Hematopoietic multipotent progenitor cell treated with erythropoietin and hydrocortisone succinate and interleukin-3 and kit ligand, for 8 days (in vitro differentiated cells): ENCODE data around the gene ENPP3.
A peak's percentile ranks its signal among the peaks of the same experiment; 100 is the strongest.

Experiments used
- DNase-seq: peaks from one replicate; pipeline ENCODE4 v3.0.0-alpha.2; 2015

Gene ENPP3

DNA sequence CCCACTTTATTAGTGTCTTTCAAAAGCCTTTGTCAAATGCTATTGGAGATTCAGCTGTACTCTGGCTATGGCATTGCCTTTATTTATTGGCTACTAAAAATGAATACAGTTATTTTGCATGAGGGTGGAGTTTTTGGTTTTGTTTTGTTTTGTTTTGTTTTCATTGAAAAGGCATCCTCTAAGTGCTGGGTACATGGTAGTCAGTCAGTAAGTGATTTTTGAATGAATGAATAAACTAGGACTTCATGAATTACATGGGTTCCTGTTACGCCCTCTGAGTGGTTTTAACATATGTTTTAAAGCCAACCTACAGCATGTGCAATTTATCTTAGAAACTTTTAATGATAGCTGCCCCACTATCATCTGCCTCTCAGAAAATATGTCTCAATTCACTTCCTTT lies 131.9 kb downstream of the ENPP3 start:
- no peak for DNase-seq

- no peak for DNase-seq
These were observed 132.5 kb downstream of the ENPP3 start for GRCh38 chr6:131769385-131770141.

DNA sequence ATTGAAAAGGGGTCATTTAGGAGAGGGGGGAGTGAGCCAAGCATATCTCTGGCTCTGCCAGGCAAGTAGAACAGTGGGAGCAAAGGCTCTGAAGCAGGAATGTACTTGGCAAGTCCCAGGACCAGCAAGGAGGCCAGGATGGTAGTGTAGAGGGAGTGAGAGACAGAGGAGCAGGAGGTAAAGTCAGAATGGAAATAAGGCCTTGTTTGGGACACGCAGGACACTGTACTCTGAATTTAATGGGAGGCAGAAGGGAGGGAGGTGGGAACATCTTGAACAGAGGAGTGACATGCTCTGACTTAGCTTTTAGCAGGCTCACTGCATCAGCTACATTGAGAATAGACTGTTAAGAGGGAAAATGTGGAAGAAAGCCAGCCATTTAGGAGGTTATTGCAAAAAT lies 133.7 kb downstream of the ENPP3 start:
- no peak for DNase-seq

- DNase-seq = no peak
These were observed 136.3 kb downstream of the ENPP3 start for GRCh38 chr6:131773284-131773950.

DNA sequence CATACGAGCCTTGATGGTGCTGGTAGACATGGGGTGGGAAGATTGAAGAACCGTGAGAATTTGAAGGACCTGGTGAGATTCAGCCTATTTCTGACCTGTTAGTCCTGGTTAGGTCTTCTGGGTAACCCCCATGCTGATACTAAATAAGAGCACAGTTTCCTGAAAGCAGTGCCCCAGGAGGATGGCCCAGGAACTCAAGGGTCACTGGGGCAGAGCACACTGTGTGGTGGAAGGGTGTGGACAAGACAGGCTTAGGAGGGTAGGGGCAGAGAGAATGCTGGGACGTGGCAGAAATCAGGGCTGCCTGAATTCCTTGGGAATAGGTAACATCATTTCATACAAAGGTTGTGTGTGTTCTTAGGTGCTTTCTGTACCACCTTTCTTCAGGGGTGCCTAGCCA lies 138.8 kb downstream of the ENPP3 start:
- no peak for DNase-seq

- no peak for DNase-seq
These were observed 139.9 kb downstream of the ENPP3 start for GRCh38 chr6:131776985-131777384.

DNA sequence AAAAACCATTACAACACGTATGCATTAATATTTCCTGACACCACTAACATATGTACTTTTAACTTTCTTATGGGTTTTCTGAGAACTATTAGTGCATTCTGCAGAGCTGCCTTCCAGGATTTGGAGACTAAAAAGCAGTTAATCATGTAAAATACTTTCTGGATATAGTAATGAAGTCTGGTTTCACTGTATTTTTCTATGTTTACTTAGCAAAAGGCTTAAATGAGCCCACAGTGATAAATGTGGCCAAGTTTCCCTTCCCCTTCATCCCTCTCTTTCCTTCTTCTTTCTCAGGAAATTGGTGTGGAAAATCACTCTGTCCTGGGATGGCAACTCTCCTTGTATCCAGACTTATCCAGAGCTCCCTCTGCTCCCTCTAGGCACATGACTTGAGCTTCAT lies 141.1 kb downstream of the ENPP3 start:
- DNase-seq = no peak

- no peak for DNase-seq
These were observed 142.2 kb downstream of the ENPP3 start for GRCh38 chr6:131779304-131779703.

GRCh38 chr6:131780600-131780999 lies 143.5 kb downstream of the ENPP3 start:
- DNase-seq = no peak

GRCh38 chr6:131781687-131782086 lies 144.6 kb downstream of the ENPP3 start:
- DNase-seq = no peak

DNA sequence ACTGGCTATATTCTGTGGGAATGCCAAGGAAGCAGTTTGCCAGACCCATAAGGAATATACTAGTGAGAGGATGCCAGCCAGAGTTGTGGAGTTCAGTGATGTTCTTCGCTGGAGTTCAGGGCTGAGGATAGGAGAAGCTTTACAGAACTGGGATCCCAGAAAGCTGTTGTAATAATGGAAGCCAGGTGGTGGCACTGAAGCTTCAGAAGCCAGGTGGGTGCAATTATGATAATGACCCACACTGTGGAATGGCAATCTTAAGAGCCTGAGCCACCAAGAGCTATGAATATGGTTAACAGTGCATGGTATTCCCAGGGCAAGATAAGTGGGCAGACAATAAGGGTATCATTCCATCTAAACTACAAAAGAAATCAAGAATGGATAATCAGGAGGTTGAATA lies 145.7 kb downstream of the ENPP3 start:
- DNase-seq = peak; percentile 5

DNA sequence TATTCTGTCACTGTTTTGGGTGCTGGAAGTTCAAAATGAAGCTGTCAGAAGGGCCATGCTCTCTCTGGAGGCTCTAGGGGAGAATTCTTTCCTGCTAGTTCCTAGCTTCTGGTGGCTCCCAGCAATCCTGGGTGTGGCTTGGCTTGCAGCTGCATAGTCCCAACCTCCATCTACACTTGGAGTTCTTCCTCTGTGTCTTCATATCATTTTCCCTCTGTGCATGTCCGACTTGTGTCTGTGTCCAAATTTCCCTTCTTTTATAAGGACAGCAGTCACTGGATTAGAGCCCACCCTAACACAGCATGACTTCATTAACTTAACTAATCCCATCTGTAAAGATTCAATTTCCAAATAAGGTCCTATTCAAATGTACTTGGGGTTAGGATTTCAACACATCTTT lies 147.5 kb downstream of the ENPP3 start:
- no peak for DNase-seq

DNA sequence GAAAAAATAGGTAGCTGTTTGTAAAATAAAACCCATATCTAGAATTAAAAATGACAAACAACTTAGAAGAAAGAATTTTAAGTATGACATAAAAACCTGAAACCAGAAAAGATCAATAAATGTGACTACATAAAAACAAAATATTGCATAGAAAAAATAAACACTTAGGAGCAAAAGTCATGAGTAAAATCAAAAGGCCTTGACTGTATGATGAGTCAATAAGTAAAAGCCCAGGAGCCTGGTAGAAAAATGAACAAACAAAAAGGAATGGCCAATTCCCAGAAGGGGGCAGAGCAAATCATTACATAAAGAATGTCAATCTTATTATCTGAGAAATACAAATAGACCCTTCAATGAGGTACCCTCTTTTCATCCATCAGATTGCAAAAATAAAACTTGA lies 150.0 kb downstream of the ENPP3 start:
- no peak for DNase-seq

DNA sequence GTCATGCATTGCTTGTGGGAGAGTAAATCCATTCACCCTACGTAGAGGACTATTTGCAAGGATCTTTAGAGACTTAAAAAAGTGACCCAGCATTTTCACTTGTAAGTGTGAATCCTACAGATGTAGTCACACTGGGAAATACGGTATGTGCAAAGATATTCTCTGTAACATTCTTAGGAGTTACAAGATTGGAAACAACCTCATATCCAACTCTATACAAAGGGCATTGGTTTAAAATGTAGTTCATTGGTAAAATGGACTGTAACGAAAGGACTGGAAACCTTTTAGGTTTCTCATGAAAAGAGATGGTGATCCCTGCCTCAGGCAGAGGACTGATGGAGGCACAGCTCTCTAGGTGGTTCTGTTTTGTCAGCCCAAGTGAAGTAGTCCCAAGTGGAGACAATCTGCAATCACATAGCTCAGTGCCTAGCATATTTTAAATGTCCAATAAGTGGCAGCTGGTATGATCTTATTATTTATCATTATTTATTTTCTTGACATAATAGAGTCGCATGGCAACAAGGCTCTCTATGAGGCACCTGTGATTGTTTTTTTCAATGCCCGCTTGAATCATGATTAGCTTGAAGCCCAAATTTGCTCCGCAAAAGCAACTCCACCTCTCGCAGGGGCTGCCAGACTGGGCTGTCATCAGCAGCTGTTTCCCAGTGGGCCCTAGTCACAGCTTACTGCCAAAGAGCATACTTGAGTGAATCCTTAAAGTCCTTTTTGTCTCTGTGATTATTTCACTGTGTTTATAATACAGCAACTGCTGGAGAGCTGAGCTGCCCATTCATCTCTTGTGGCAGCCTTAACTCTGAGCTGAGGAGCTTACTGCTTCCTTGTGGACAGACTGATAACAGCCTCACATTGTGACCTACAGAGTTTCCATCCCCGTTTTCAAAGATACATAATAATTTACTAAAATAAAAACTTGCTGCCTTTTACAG lies 150.9 kb downstream of the ENPP3 start:
- DNase-seq = no peak

- DNase-seq = no peak
These were observed 152.1 kb downstream of the ENPP3 start for GRCh38 chr6:131789219-131789618.

GRCh38 chr6:131791476-131791875 lies 154.4 kb downstream of the ENPP3 start:
- DNase-seq = no peak

GRCh38 chr6:131792091-131792496 lies 155.0 kb downstream of the ENPP3 start:
- DNase-seq = no peak

DNA sequence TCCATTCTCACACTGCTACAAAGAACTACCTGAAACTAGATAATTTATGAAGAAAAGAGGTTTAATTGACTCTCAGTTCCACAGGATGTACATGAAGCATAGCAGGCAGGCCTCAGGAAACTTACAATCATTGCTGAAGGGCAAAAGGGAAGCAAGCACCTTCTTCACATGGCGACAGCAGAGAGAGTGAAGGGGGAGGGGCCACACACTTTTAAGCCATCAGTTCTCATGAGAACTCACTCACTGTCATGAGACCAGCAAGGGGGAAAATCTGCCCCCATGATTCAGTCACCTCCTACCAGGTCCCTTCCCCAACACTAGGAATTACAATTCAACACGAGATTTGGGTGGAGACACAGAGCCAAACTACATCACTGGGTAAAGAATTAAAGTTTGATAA lies 158.3 kb downstream of the ENPP3 start:
- no peak for DNase-seq
